ENCODE measurements around the gene MYO19.
"Not testable (repeated sequence)": the region's sequence is repeated elsewhere in the genome, so short reads cannot be mapped to it uniquely, and the experiment has no call there.

MYO19 gene

DNA sequence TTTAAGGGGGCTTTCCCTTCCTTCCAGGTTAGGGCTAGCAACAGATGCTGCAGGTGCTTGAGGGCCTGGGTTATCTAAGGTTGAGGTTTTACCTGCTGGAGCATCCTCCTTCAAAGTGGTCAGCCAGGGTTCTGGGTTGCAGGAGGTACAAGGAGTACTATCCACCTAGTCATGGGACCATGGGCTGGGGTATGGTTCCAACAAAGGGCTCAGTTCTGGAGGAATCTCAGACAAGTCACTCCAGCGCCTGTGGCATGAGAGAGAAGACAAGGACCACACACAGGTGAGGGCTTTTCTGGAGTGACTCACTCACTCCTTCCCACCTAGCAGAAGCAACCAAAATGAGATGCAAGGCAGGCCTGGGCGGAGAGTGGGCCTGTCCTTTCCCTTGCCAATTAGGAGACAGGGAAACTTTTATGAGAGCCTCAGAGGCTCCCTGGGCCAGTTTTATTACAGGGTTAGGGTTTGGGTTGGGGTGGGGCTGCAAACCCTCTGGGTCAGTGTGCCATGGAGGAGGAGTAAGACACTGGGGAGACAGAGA, 2.2 kb downstream of the MYO19 start:
- DNase-seq = no peak

DNA sequence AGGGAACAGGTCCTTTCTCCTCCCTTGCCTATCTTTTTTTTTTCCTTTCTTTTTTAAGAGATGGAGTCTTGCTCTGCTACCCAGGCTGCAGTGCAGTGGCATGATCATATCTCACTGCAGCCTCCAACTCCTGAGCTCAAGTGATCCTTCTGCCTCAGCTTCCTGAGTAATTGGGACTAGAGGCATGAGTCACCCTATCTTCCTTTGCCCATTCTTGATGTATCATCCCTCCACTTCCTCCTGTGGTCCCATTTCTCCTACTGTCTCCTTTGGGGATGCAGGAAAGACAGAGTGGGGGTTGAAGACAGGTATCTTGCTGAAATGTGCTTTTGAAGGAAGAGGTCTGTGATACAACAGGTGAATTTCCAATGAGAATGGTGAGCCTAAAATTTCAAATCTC, 5.5 kb downstream of the MYO19 start:
- no peak for DNase-seq

DNA sequence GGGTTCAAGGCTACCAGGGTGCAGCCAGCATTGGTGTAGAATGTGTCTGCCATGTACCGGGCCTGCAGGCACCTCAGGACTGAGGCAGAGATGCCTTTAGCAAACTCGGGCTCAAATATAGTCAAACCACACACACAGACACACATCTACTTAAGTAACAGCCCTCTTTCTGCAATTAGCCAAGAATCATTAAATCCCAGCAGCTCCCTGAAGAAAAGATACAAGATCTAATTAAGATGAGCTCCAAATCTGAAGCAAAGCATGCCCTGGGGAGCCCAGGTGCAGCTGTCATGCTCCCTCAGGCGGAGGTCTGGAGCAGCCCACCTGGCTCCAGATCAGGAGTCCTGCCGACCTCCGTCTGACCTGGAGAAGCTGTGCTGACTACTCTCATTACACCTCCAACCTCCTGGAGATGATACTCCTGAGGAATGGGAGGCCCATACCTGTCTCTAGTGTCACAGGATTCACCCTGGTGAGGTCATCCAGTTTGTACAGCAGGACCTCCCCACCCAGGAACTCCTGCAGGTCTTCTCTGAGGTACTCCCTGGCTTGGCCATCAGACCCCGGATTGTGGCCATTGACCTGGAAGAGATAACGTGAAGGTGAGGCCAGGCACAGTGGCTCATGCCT, 6.9 kb downstream of the MYO19 start:
- DNase-seq = no peak

DNA sequence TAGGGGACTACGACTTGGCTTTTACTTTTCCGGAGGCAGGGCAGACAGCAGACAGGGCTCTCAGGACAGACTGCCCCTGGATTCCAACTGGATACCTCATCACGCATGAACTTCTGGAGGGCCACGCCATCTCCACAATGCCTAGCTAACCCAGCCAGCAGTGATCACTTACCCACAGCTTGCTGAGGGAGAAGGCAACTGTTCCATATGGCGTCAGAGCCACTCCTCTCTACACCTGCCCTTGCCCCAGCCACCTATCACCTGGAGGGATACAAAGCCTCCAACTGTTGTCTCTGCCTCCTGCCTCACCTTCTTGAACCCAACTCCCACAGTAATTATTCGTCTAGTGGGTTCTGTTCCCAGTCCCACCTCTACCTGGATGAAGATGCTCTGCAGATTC, 8.8 kb downstream of the MYO19 start:
- no peak for DNase-seq

DNA sequence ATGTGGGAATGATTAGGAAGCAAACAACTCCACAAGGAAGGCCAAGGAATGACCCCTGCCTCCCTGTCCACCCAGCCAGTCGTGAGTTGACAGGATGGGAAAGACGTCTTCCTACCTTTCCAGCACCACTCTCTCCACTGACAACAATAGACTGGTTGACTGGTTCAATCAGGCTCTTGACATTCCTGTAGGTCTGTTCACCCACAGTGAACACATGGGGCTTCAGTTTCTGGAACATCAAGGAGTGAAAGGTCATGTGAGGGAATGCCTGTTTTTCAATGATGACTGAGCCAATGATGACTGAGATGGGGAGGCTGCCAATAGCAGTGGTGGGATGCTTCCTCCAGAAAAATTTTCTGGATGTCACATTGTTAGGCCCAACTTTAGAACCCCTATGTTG, 9.6 kb downstream of the MYO19 start:
- no peak for DNase-seq

DNA sequence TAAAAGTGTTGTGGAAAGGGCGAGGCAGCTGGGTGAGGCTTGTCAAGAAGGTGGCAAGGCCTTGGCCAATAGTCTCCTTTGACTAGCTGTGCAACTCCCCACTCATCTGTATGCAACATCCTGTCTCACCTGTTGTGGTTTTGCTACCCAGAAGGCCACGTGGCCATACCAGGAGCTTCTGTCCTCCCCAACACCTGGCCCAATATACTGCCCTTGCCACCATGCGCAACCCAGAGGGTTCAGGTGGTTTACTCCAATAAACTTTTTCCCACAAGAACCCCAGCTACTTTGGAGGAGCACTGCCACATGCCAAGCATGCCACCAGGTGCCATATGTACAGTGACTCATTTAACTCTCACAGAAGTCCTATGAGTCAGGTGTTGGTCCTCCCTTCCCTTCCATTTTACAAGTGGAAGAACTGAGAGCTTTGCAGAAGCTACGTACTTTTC, 10.2 kb downstream of the MYO19 start:
- DNase-seq = no peak

DNA sequence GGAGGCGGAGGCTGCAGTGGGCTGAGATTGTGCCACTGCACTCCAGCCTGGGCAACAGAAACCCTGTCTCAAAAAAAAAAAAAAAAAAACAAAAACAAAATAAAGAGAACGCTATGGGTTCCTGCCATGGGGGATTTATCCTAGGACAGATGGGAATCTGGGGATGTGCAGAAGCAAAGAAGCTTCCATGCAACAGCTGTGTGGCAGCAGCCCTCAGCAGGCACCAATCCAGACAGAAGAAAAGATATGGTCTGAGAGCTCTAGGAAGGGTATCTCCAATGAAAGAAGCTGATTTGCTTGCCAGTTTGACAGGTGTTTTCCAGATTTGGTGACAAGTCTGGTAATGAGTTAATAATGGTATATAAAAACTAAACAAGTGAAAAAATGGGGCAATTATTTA, 11.6 kb downstream of the MYO19 start:
- no peak for DNase-seq

DNA sequence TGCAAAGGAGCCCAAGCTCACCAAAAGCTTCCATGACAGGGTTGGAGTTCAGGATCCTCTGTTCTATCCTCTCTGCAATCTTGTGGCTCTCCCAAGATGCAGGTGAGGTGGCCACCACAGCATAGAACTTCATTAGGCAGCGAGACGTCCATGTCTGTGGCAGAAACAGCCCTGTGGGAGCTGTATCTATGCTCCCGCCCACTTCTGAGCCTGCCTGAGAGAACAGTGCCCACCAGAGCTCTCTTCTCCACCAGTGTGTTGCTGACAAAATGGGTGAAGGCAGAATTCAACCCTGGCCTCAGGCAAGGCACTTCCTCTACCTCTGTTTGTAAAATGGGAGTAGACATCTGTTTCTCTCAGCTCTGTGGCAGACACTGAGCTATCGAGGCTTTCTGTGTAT, 18.8 kb downstream of the MYO19 start:
- DNase-seq = no peak

DNA sequence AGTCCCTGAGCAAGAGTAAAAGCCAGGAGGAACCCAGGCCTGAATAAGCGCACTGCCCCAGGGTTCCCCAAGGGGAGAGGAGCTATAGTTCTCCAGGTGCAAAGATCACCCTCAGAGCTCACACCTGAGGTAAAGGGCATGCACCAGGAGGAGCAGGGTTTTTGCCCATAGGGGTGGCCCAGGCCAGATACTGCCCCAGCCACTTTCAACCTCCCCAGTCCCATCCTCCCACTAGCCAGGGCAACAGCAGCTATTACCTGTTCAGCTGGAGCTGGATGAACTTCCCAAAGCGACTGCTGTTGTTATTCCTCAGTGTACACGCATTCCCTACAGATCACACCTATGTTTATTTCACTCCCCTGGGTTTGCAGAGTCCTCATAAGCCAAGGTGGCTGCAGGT, 19.8 kb downstream of the MYO19 start:
- no peak for DNase-seq

DNA sequence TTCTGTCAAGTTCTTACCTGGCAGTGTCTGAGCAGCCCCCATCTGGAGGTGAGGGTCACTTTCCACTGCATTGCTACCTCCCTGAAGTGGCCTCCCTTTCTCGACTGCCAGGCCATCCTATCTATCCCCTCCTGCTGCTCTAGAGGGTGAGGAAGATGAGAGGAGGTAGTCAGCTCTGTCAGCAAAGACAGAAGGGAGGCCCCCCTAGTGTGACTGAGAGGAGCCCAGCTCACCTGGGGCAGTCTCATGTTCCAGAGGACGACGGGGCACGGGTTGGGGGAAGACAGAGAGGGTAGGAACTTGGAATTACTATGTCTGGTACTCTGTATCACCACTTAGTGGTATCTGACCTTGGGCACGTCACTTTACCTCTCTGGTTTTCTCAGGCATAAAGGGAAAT, 22.0 kb downstream of the MYO19 start:
- DNase-seq = no peak

DNA sequence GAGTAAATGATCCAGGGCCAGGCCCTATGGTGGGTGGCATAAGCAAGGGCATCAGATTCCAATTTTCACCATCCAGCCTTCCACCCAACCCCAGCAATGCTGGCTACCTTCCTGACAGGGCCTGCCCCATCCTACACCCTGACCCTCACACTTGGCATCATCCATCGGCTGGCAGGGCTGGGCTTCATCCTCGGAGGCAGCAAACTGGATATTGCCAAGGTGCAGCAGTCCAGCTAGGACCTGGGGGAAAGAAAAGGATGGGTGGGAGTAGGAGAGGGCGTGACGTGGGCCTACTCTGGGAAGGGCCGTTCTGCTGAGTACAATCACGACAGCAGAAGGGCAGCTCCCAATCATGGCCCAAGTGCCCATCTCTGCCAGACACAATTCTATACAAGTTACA, 23.5 kb downstream of the MYO19 start:
- DNase-seq = no peak

DNA sequence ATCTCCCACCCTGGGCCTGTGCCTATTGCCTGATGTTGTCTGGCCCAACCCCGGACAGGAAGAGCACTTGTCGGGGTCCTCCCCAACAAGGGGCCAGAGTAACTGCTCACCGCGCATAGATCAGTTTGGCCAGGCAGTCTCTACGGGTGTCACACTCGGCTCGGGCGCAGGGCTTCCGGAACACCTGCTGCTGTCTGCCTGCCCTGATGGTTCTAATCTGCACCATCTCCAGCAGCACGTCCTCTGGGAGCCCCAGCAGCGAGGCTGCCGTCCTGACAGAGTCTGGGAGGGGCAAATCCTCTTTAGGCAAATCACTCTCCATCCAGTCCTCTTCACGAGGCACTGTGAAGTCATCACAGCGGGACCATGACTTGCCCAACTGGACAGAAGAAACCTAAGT, 24.0 kb downstream of the MYO19 start:
- no peak for DNase-seq

DNA sequence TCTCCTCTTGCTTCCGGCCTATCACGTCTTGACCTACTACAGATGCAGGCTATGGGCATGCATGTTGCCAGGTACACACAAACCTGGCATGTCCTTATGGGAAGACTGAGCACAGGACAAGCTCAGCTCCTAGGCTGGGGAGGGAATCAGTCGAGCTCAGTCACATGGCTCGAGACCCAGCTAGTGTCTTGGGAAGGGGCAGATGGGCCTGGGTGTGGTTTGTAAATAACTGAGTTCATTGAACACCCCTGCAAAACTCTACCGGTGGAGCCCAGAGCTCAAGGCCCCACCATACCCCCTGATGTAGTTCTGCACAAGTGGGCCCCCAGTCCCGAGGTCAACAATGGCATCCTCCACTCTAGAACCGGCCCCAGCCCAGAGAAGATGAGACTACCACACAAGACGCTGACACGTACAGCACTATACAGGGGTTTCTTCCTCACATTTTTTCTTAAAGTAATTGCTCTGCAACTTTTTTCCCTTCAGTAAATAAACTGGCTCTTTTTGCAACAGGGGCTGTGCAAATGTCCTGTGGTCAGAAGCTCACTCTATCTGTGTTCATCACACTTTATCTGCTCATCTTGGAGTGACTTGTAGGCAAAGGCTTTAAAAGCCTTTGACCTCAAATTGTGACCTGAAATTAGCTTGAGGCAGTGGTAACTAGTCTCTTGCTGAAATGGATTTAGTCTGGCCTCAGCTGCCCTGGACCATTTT, 25.2 kb downstream of the MYO19 start:
- DNase-seq = no peak

DNA sequence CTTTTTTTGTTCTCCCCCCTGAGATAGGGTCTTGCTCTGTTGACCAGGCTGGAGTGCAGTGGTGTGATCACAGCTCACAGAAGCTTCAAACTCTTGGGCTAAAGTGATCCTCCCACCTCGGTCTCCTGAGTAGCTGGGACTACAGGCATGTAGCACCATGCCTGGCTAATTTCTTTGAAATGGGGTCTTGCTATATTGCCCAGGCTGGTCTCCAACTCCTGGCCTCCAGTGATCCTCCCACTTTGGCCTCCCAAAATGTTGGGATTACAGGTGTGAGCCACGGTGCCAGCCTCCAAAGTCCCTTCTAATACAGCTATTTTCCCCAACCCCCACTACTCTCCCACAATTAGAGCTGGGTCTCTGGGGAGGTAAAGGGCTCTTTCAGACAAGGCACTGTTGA, 26.2 kb downstream of the MYO19 start:
- DNase-seq = not testable (repeated sequence)

DNA sequence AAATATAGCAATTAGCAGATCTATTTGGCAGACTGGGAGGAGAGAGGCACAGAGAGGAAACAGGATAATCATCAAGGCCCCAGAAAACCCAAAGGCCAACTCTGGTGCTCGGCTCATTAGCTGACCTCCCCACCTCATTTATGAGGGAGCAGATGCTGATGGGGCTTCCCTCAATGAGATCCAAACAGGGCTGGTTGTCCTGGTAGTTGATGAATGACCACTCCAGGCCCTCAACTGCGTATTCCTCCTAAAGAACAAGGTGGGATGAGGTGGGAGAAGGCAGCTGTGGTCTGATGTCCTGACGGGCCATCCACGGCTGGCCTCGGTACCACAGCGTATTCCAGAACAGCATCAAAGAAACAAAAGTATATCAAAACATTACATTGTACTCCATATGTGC, 27.4 kb downstream of the MYO19 start:
- DNase-seq = no peak

DNA sequence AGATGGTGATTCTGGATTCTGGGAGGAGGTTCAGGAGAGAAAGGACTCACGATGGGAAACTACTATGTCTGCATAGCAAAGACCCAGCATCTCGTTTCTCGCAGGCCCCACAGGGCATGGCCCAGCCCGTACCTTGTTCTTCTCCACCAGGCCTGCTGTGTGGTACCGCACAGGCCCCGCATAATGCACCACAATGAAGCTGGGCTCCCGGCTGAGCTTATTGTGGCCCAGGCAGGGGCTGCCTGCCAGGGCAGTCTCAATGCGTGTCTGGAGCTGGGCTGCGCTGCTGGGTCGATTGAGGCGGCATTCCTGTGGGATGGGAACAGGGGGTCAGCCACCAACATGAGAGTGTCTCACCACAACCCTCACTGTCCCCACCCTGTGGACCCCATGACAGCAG, 27.8 kb downstream of the MYO19 start:
- DNase-seq = no peak

DNA sequence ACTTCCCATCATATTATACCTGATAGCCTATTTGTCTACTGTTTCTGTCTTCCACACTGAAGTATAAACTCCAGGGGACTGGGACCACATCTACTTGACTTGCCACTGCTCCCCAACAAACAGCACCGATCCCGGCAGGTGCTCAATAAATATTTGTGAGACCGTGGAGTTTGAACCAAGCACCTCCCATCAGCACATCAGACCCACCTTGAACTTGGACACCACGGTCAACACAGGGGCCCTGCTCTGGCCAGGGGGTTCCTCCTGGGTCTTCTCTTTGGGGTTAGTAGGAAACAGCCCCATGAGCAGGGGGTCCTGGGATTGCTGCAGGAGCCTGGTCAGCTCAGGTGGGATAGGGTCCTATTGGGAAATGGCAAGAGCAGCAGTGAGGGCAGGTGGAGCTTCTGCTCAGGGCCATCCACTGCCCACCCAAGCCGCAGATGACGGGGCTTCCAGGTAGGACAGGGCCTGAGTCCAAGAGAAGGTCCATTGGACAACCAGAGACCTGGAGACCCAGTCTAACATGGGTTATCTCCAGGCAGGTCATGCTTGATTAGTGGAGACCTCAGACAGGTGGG, 28.3 kb downstream of the MYO19 start:
- DNase-seq = no peak

DNA sequence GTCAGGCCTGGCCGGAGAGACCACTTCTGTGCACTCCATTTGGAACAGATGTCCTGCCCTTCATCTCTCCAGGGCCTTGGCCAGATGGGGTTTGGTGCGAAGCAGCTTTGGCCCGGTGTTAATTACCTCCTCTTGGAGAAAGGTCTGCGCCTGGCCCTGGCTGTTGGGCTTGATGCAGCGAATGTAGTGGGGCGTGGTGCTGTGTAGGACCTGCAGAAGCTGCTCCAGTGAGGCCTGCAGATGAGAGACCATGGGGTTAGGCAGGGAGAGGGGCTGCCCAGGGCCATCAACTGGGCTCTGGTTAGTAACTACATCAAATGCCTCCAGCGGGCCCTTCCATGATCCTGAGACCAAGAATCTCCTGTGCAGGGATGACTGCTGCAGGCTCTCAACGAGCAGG, 29.5 kb downstream of the MYO19 start:
- no peak for DNase-seq

DNA sequence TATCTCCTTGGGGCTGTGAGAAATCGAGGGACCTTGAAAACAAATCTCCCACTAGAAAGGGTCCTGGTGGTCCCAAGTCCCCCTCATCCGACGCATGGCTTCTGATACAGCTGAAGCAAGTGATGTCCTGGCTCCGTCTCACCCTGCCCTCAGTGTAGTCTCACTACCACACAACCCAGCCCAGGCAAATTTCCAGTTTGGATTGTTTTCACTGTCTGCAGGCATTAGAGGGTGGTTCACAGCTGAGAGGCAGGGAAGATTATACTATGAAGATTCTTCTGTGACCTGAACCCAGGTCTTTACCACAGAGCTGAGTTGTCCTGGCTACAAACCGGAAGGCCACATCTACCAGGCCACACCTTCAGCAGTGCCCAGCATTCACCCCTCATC, 30.5 kb downstream of the MYO19 start:
- no peak for DNase-seq

DNA sequence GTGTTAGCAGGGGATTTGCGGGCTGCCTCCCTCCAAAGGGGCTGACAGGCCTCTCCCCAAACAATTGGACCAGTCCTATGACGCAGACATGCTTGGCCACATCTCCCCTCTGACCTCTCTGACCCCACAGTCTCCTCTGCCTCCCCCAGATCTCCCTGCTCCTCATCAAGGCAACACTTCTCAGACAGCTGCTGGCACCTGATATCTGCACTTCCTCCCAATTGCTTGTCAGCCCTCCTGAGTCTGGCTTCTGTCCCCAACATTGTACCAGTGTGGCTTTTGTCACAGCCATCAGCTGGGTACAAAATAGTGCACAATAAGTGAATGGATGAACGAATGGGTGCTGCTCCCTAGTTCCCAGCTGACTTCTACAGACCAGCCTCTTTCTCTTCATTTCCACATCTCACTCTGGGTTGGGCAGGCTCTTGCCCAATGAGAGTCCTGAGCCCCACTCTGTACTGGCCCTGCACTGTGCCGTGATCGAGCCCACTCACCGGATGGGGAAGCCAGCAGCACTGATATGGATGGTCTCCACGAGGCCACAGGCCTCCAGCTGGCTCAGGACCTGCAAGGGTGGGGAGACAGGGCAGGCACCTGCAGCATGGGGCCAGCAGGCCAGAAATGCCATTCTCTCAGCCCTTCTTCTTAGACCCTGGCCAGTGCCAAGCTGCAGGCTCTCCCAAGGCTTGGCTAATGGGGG, 31.1 kb downstream of the MYO19 start:
- DNase-seq = no peak

DNA sequence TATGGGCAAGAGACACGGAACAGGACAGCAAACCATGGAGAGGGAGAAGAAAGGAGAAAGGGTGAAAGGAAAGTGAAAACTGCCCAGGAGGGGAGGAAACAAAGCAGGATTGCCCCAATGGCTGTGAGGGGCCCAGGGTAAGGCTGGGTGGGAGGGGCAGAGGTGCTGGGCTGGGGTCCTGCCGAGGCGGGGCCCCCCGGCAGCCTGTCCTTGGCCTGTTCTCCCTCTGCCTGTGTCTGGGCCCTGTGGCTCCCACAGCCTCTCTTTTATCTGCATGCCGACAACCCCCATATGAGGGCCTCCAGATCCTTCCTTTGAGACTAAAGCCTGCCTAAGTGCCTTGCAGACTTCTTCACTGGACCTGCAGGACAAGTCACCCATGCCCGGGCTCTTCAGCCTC, 32.7 kb downstream of the MYO19 start:
- no peak for DNase-seq

DNA sequence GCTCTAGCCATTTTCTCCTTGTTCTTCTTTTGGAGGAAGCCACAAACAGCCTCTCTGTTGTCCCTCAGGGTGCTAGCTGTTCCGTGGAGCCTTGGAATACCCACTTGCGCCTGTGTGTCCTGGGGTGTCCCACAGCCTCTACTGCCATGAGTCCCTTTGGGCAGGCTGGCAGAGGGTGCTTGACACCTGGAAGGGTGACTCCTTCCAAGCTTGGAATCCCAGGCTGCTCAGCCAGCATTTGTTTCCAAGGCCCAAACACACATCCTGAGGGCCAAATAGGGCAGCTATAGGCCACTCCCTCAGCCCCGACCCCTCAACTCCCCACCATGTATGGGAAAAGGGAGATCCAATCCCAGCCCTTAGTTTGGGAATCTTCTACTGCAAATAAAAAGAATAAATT, 33.3 kb downstream of the MYO19 start:
- DNase-seq = no peak

DNA sequence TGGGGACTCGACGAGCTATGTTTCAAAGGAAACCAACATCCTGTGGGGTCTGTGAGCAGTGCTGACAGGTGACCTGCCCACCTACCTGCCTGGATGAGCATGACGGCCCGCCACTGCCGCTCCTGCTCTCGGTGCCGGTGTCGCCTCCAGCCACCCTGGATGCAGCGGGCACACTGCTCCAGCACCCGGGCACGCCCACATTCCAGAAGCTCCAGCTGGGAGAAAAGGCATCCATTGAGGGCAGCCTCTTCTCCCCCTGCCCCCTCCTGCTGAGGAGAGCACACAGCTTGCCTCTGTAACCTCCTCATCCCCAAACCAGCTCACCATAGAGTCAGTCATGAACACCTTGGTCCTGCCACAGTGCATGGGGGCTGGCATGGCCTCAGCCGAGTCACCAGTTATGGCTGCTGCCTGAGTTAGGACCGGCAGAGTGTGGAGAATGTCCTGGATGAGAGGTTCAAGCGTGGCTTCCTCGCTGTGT, 33.9 kb downstream of the MYO19 start:
- no peak for DNase-seq
